Measurements from ENCODE around the gene TRPM3.

The TRPM3 gene

DNA sequence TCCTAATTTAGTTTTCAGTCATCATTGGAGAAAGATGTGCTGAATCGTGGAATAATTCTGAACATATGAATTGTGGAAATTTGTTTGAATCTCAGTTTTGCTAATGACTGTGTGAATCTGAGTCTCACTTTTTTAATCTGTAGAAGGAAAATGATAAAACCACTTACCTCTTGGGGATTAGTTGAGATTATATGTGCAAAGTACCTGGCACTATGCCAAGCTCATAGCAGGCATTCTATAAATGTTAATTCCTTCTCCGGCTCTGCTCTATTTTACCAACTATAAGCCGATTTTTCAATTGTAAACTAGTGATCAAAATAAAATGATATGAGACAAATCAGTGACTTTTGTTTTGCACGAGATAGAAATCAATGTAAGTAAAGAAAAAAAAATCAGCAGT lies 290.8 kb downstream of the TRPM3 start (continued):
- TF ChIP-seq TCF7L2 (IDR thresholded peaks at IDR 0.05; ENCODE audit: borderline replicate concordance, low read depth, low read length) (no peak), ZNF510 (tag by site-specific recombination; IDR thresholded peaks at IDR 0.05; ENCODE audit: insufficient replicate concordance) (peak; percentile 46), ZNF146 (tag by site-specific recombination; IDR thresholded peaks at IDR 0.05) (no peak), ZNF248 (tag by site-specific recombination; IDR thresholded peaks at IDR 0.05) (no peak), ZBTB44 (tag by site-specific recombination; IDR thresholded peaks at IDR 0.05) (peak; percentile 89), SETDB1 (IDR thresholded peaks at IDR 0.05; ENCODE audit: insufficient read length, low read length) (no peak), ZNF19 (tag by site-specific recombination; IDR thresholded peaks at IDR 0.05; ENCODE audit: low read depth) (no peak), KLF8 (tag by site-specific recombination; IDR thresholded peaks at IDR 0.05) (0 out of 2 replicates have a peak, but pooled peaks have one; percentile 17), HIC1 (tag by site-specific recombination; IDR thresholded peaks at IDR 0.05) (no peak), ZNF488 (tag by site-specific recombination; IDR thresholded peaks at IDR 0.05) (no peak), ZNF626 (tag by site-specific recombination; IDR thresholded peaks at IDR 0.05) (0 out of 2 replicates have a peak, but pooled peaks have one; percentile 49), ZNF776 (tag by site-specific recombination; IDR thresholded peaks at IDR 0.05; ENCODE audit: borderline replicate concordance) (peak; percentile 34; the same call in 1 of the 2 replicates), ZBTB8A (tag by site-specific recombination; IDR thresholded peaks at IDR 0.05) (no peak), FEZF1 (tag by site-specific recombination; IDR thresholded peaks at IDR 0.05) (no peak), MZF1 (tag by site-specific recombination; IDR thresholded peaks at IDR 0.05; ENCODE audit: borderline replicate concordance) (0 out of 2 replicates have a peak, but pooled peaks have one; percentile 35), ZNF596 (tag by site-specific recombination; IDR thresholded peaks at IDR 0.05) (no peak), ZNF561 (tag by site-specific recombination; IDR thresholded peaks at IDR 0.05; ENCODE audit: borderline replicate concordance) (0 out of 2 replicates have a peak, but pooled peaks have one; percentile 62), ZNF214 (tag by site-specific recombination; IDR thresholded peaks at IDR 0.05; ENCODE audit: borderline replicate concordance) (peak; percentile 47; the same call in 1 of the 2 replicates), ZNF558 (tag by site-specific recombination; IDR thresholded peaks at IDR 0.05) (no peak), ZNF791 (tag by site-specific recombination; IDR thresholded peaks at IDR 0.05) (no peak), RBAK (tag by site-specific recombination; IDR thresholded peaks at IDR 0.05) (no peak), ZNF311 (tag by site-specific recombination; IDR thresholded peaks at IDR 0.05; ENCODE audit: borderline replicate concordance) (no peak), ZNF121 (tag by site-specific recombination; IDR thresholded peaks at IDR 0.05) (no peak), ZNF48 (tag by site-specific recombination; IDR thresholded peaks at IDR 0.05) (no peak), ZNF518A (tag by site-specific recombination; conservative IDR thresholded peaks at IDR 0.05; ENCODE audit: low read depth) (no peak)
